HG03439 (cell line): Measurements from ENCODE around the gene STT3B.

Experiments
- ATAC-seq: cut with Tn5 transposase; IDR thresholded peaks from one replicate; pipeline ENCODE4 v1.9.1; 2021; ENCODE audit warnings: mild to moderate bottlenecking, moderate library complexity; ENCODE audit not compliant: unreplicated experiment

The STT3B gene

DNA sequence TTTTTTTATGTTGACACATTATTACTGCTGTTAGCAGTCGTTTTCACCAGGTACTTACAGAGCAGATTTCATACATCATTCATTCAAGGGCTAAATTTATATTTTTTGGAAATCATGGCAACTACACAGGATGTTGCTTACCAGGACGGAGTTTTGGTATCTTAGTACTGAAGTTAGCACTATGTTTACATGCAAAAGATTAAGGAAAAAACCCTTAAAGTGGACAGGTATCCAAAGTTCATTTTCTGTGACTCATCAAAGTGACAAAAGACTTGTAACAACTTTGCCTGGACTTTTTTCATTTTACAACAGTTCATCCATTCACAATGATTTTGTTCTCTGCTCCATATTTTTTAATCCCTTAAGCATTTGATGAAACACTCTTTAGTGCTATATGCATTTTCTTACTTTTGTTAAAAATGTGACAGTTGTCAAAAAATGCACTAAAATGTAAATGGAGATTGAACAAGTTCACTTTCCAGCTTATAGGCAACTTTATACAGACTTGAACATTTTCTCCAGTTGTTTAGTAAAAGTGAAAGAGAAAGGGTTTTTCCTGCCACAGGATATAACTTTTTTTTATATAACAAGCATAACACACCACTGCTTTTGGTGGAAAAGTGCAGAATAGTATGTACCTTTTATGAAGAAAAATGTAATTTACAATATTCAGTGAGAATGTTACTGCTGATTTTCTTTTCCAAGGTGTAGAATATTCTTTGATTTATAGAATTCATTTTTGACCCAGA lies 104.1 kb downstream of the STT3B start:
- ATAC-seq, result no peak

- no peak for ATAC-seq
These were observed 107.1 kb downstream of the STT3B start for GRCh38 chr3:31639828-31640227.

- ATAC-seq, result no peak
These were observed 112.5 kb downstream of the STT3B start for GRCh38 chr3:31645256-31645655.

- ATAC-seq, result no peak
These were observed 115.7 kb downstream of the STT3B start for GRCh38 chr3:31648286-31648968.

DNA sequence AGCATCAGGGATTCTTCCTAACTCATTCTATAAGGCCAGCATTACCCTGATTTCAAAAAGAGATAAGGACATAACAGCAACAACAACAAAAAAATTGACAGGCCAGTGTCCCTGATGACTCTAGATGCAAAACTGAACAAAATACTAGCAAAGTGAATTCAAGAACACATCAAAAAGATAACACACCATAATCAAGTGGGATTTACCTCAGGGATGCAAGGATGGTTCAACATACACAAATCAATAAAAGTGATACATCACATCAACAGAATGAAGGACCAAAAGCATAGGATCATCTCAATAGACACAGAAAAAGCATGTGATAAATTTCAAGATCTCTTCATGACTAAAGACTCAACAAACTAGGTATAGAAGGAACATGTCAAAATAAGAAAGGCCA lies 119.6 kb downstream of the STT3B start:
- no peak for ATAC-seq

DNA sequence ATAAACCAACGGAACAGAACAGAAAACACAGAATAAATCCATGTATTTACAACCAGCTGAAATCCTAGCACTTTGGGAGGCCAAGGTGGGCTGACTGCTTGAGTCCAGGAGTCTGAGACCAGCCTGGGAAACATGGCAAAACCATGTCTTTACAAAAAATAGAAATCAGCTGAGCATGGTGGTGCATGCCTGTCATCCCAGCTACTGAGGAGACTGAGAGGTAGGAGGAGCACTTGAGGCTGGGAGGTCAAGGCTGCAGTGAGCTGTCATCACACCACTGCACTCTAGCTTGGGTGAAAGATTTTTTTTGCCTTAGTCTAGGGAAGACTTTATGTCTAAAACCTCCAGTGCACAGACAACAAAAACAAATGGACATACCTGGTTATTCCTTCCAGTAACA lies 120.7 kb downstream of the STT3B start:
- no peak for ATAC-seq

DNA sequence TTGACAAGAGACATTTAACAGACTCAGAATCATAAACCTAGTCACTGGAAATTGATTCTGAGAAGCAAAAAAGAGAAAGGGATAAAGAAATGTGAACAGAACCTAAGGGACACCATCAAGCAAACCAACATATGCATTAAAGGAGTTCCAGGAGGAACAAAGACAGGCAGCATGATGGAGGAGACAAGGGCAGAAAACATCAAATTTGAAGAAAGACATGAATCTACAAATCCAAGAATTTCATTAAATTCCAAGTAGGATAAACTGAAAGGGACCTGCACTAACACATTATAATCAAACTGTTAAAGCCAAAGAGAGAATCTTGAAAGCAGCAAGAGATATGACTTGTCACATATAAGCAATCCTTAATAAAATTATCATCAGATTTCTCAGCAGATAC lies 122.3 kb downstream of the STT3B start:
- no peak for ATAC-seq

DNA sequence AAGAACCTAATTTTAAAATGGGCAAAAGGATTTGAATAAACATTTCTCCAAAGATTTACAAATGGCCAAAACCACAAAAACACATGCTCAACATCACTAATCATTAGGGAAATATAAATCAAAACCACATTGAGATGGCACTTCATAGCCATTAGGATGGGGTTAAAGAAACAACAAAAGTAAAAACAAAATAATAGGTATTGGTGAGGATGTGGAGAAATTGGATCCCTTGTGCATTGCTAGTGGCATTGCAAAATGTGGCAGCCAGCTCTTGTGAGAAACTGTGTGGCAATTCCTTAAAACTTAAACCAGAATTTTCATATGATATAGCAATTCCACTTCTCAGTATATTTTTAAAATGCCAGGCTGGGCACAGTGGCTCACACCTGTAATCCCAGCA lies 126.5 kb downstream of the STT3B start:
- ATAC-seq, result no peak

DNA sequence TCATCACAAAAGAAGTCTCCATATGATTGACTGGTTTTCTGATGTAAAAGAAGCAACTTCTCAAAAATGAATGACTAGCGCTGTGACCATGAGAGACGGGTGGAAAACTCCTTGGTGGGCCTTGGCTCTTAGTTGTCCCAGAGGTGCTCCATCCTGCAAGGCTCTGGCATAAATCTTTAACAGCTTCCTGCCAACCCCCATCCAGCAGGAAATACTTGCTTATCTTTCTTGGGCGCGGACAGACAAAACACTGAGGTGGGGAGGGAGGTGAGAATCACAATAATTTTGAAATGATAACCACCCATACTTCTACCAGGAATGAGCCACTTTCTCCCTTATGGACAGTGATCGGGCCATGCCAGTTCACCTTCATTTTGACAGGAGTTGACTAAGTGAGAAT lies 128.6 kb downstream of the STT3B start:
- no peak for ATAC-seq

- no peak for ATAC-seq
These were observed 129.4 kb downstream of the STT3B start for GRCh38 chr3:31661993-31662670.

DNA sequence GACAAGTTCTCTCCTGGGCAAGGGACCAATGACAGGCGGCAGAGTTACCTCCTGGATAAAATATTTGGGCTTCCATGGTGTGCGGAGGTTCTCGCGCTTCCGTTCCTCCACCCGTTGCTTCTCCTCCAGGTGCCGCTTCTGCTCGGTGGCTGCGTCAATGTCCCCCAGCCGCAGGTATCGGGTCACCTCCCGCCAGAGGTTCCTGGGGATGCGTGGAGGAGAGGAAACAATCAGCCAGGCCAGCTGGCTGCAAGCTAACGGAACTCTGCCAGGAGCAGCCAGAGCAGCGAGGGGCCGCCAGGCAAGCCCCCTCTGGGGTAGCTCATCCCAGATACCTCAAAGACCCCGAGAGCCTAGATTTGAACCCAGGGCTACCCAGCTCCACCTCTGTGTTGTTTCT lies 131.3 kb downstream of the STT3B start:
- no peak for ATAC-seq

DNA sequence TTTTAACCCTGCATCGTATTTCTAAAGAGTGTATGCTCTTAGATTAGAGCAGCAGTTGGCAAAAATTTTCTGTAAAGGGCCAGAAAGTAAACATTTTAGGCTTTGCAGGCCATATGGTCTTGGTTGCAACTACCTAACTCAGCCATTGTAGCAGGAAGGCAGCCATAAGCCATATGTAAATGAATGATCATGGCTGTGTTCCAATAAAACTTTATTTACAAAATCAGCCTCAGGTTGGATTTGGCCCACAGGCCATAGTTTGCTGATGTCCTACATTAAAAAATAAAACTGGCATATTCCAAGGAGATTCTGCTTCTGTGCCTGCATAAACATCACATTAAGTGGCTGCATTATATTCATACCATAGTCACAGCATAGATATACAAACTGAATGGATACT lies 134.9 kb downstream of the STT3B start:
- no peak for ATAC-seq

DNA sequence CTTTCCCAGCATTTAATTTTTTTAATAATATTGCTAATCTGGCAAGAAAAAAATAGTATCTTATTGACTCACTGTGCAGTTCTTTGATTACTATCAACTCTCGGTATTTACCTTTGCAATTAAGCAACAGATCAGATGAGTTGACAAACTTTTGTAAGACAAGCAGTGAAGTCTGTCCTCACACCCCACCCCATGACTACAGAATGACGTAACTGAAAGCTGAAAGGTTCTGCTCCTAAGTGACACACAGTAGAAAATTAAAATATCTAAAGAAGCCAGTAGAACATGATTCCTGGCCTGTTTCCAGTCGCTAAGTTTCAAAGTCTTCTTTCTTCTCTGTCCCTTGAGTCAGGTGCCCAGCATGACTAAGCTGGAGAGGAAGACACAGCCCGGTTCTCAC lies 135.5 kb downstream of the STT3B start:
- ATAC-seq, result no peak

GRCh38 chr3:31670136-31670535 lies 137.4 kb downstream of the STT3B start:
- no peak for ATAC-seq

GRCh38 chr3:31670722-31671121 lies 138.0 kb downstream of the STT3B start:
- ATAC-seq, result no peak

GRCh38 chr3:31671451-31671850 lies 138.7 kb downstream of the STT3B start:
- no peak for ATAC-seq

- ATAC-seq, result no peak
These were observed 139.3 kb downstream of the STT3B start for GRCh38 chr3:31671976-31672375.

DNA sequence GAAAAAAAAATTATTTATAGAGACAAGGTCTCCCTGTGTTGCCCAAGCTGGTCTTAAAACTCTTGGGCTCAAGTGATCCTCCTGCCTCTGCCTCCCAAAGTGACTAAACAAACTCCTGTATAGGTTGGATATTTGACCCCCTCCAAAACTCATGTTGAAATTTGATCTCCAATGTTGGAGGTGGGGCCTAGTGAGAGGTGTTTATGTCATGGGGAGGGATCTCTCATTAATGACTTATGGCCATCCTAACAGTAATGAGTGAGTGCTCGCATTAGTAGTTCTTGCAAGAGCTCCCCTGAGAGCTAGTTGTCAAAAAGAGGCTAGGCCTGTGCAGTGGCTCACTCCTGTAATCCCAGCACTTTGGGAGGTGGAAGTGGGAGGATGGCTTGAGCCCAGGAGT lies 141.2 kb downstream of the STT3B start:
- no peak for ATAC-seq

- no peak for ATAC-seq
These were observed 143.8 kb downstream of the STT3B start for GRCh38 chr3:31676556-31676955.

- ATAC-seq, result no peak
These were observed 147.5 kb downstream of the STT3B start for GRCh38 chr3:31680072-31680870.
